22Rv1 (cell line): Measurements from ENCODE around the gene DPYSL5.

Source experiments
- CTCF ChIP-seq: fragments of 450-650 bp; IDR thresholded peaks from 2 replicates; pipeline ENCODE4 v1.5.1; 2017; ENCODE audit warnings: mild to moderate bottlenecking
- ZFX ChIP-seq: fragments of 450-650 bp; IDR thresholded peaks from 2 replicates; pipeline ENCODE4 v1.6.1; 2017; ENCODE audit warnings: antibody characterized with exemption, borderline replicate concordance

GRCh38 chr2:26847307-26847654, 651 bp upstream of the DPYSL5 start:
- TF ChIP-seq CTCF (no peak), ZFX (no peak)
